HG03378 (cell line): ENCODE data around the gene ZNF550.

Experiments used
- ATAC-seq: cut with Tn5 transposase; IDR thresholded peaks from one replicate; pipeline ENCODE4 v1.9.1; 2021; ENCODE audit warnings: mild to moderate bottlenecking, moderate library complexity; ENCODE audit not compliant: unreplicated experiment

ZNF550 gene

DNA sequence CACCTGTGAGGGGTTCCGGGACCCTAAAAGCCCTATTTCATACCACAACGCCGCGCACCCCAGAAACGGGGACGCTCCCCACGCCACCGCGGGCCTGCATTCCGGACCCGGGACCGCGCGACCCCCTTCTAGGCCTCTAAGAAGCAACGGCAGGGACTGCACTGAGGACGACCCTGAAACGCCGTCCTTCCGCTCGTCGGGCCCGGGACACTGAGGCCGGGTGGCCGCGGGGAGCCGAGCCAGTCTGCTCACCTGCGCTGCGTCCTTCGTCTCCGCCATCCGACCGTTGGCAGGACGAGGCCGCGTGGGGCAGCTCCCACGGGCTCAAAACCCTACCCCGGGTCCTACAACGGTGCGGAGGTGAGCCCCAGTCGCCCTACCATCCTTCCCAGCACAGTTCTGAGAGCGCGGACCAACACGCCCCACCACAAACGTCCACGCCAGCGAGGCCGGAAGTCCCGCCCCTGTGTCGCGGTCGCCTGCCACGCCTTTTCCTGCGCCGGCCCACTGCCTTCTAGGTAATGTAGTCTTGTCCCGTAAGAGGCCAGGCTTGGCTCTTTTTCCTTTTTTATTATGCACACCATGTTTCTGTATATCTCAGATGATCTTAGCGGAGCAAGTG is at the start of gene ZNF550:
Gene ZNF550, minus strand, starts transcription at position 460 of the 622 bp plus-strand sequence. Its CDS starts 181 bp downstream, at position 279.
- peak; percentile 81 for ATAC-seq

DNA sequence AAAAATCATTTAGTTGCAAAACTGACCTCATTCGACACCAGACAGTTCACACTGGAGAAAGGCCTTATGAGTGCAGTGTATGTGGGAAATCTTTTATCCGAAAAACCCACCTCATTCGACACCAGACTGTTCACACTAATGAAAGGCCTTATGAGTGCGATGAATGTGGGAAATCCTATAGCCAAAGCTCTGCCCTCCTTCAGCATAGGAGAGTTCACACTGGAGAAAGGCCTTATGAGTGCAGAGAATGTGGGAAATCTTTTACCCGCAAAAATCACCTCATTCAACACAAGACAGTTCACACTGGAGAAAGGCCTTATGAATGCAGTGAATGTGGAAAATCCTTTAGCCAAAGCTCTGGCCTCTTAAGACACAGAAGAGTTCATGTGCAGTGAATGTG is 47.3 kb upstream of the ZNF550 start:
- no peak for ATAC-seq

DNA sequence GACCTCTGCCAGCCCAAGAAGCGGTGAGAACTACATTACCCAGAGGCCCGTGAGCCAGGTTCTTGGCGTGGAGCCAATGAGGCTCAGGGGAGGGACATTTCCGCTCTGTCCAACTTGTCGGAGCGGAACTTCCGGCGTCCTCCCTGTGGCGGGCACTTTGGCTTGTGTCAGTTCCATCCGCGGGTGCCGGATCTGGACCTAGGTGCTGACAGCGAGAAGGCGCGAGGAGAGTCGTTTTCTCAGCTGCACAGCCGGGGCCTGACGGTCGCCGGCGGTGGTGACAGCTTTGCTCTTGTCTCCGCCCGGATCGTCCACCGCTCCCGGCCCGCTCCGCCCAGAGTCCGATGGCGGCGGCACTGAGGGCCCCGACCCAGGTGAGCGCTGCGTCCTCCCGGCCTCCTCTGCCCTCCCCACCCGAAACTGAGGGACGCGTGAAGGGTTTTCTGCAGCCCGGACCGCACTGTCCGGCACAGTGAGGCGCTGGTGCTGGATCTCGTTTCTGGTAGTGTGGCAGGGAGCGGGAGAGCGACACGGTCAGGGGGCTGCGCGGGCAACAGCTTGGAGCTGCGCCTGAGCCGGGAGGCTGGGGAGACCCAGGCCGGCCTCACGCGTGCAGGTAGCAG is 40.2 kb upstream of the ZNF550 start, which contains the start of gene ZNF530:
Gene ZNF530, plus strand, starts transcription at position 125 of the 623 bp plus-strand sequence. CDS start 4,461 bp downstream, outside the sequence.
- peak; percentile 85 for ATAC-seq

DNA sequence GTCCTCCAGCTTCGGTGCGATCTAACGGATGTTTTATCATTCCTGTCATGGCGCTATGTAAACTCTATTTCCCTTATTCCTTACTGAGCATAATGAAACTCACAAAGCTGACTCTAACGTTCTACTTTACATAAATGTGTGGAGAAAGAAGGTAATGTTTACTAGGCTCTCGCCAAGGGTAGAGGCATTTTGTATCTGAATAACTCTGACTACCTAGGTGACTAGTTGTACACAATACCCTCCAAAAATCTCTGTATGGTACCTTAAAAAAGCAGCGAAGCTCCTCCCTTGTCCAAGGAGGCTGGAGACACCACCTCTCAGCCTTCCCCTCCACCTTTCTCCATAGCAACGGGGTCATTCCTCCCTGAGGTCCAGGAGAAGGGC is 39.7 kb upstream of the ZNF550 start:
- no peak for ATAC-seq

DNA sequence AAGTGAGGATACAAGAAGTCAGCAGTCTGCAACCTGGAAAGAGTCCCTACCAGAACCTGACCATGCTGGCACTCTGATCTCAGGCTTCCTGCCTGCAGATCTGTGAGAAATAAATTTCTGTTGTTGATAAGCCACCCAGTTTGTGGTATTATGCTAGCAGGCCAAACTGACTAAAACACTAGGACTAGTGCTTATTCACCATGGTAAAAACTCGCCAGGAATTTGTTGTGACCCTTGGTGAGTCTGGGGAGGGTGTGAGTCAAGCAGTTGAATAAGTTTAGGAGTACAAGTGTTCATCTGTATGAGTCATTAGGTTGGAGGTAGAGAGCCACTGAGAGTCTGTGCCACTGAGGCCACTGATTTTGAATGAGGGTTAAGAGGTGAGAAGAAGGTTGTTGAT is 27.9 kb upstream of the ZNF550 start:
- no peak for ATAC-seq

DNA sequence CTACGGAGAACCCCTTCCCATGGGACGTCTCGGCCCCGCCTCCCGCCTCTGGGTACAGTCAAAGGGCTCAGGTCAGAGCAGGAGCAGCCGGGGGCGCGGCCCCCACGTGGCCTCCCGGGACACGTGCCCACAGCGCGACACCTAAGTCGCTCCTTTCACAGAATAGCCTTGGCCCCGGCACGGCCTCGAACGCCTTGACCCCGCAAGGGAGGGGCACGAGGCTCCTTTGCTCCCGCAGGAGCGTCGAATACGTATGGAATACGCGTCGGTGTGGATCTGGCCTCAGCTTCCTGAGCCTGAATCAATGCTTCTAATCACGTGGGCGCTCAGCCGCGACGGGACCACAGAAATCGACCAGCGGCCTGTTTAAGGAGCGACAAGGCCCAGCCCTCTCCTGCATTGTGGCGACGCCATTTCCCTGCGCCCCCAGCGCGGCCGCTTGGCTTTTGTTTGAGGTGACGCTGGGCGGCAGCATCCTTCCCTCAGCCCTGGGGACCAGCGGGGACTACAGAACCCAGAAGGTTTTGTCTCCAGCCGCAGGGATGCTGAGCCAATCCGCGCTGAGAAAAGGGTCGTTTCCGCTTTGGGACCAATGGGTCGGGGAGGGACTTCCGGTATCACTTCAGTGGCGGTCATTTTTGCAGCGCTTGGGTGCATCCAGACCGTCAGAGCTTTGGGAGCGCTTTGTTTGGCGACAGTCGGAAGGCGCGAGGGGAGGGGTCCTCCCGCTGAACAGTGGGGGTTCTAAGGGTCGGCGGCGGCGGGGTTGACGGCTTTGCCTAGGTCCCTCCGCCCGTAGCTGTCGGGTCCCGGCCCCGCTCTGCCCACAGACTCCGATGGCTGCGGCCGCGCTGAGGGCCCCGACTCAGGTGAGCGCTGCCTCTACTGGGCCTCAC is 24.1 kb upstream of the ZNF550 start, which contains the start of gene ZIK1:
Gene ZIK1, plus strand, starts transcription at position 625 of the 896 bp plus-strand sequence. Its CDS starts 212 bp downstream, at position 837.
- peak; percentile 70 for ATAC-seq

DNA sequence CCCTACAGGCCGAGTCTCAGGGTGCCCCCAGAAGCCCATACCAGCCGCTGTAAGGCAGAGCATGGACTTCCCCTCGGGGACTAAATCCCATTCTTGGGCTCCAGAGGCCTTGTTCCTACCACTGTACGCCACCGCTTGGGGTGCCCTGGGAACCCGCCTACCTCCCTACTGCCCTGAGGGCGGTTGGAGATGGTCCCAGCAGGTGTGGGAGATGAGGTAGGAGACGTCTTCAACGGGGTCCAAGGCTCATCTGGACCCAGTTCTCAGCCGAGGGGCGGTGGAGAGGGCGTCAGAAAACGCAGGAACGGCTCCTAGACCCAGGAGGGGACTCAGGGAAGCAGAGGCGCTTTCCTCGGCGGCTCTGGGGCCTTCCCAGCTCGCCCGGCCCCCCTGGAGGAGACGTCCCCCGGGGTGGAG is 23.4 kb upstream of the ZNF550 start:
- ATAC-seq, result no peak

DNA sequence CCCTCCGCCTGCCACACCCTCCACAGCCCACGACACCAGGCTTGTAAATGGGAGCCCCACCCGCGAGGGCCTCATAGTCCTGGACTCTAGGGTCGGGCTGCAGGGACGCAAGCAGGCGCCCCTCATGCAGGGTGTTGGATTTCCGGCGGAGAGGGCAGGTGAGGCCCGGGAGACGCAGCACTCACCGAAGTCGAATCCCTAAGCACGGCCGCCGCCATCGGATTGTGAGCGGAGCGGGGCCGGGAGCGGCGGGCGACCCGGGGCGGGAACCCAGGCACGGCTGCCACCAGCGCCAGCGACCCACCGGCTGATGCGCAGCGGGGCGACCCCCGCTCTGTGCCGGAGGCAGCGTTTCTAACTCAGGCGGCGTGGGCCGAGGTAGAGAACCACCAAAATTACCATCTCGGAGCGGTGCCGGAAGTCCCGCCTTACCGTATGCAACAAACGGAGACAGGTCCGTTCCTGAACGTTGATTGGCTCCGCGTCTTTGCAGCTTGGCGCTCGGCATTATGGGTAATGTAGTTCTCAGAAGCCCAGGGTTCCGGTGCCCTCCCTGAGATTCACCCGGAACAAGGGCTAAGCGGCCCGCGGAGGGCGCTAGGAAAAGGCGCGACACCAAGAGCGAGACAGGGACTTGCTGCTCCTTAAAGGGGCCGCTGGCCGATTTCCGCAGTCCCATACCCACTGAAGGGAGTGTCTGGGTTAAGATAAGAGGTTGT is 19.0 kb upstream of the ZNF550 start, which contains the start of gene ZNF416:
Gene ZNF416, minus strand, starts transcription at position 425 of the 719 bp plus-strand sequence. Its CDS starts 207 bp downstream, at position 218.
- peak; percentile 94 for ATAC-seq

DNA sequence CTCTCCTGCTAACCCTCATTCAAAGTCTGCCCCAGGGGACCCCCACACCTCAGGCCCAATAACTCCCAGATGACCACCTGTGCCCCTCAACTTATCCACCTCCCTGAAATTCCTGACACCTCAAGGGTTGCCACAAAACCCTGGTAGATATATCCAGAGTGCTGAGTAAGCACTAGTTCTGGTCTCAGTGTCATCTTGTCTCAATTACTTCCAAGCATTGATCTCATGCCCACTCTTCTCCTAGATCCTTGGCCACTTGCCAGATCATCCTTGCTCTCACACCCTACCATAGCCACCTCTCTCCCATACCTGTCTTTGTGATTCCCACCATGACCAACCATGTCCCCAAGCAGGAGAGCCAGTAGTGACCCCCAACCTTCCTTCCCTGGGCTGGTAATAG is 17.0 kb upstream of the ZNF550 start:
- ATAC-seq, result no peak

DNA sequence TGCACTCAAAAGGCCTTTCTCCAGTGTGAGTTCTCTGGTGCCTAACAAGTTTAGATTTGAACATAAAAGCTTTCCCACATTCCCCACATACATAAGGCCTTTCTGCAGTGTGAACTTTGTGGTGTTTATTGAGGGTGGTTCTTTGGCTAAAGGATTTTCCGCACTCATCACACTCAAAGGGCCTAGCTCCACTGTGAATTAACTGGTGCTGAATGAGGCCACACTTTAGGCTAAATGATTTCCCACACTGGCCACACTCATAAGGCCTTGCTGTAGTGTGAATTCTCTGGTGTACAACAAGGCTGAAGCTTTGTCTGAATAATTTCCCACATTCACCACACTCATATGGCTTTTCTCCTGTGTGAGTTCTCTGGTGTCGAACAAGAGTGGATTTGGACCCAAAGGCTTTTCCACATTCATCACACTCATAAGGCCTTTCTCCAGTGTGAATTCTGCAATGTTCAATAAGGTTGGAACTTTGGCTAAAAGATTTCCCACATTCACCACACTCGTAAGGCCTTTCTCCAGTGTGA is 12.8 kb upstream of the ZNF550 start:
- no peak for ATAC-seq

DNA sequence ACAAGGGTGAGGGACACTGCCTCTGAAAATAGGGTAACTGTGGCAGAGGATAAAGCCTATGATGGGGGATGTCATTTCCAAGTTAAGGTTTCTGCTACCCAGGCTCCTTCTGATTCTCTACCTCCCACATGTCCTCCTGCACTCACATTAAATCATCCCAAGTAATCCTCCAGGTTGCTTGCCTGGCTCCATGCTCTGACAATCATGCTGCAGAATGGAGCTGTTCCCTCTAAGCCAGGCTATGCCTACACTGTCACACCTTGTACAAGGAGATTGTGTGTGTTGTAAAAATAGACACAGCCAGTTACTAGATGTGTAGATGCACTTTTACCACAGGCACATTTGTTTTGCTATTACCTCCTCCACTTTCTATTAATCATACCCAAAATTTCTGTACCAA is 11.0 kb upstream of the ZNF550 start:
- no peak for ATAC-seq

DNA sequence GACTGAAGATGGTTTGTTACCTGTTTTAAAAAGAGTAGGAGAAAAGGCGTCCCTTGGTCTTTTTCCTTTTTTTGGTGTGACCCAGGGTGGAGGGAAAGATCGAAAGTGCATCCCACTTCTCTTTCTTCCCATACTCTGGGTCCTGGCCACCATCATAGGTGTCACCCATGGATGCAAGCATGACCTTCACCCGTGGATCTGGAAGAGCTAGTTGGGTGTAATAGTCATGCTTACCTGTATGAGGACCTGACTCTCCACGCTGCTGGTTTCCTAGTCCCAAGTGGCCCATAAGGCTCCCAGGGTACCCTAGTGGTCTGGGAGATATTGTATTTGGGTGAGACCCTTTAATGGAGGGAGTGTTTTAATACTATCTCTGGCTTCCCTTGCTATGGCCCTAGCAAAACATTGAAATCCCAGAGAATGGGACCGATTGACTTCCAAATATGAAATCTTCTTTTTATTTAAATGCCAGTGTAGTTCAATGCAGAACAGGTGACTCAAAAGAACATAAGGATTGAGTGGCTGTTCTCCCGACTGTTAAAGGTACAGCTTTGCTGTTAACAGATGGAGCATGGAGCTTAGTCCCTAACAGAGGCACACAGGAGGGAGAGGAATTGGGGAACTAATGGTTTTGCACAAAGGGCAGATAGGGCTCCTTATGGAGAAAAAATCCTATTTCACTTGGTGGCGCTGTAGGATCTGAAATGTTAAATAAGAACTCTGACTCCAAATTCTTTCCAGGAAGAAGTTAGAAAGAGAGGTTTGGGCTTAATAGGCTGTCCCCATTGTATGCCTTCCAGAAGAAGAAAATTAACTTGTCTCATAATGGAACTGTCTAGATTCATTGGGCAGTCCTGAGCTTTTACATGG is 7.0 kb upstream of the ZNF550 start:
- no peak for ATAC-seq

DNA sequence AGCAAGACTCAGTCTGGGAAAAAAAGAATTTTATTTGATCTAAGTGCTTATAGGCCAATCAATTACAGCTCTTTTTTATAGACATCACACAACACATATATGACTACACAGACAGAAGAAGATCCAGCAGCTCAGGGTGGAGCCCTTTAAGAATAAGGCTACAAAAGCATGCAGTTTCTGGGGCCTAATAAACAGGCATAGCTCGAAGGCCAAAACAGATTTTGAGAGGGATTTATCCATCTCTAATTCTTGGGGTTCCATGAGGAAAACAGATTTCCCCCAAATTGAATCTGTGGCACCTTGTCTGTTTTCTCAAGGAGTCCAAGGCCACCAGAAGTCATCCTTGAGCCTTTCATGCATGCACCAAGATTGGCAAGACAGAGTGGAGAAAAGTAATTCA is 3.9 kb upstream of the ZNF550 start:
- no peak for ATAC-seq

DNA sequence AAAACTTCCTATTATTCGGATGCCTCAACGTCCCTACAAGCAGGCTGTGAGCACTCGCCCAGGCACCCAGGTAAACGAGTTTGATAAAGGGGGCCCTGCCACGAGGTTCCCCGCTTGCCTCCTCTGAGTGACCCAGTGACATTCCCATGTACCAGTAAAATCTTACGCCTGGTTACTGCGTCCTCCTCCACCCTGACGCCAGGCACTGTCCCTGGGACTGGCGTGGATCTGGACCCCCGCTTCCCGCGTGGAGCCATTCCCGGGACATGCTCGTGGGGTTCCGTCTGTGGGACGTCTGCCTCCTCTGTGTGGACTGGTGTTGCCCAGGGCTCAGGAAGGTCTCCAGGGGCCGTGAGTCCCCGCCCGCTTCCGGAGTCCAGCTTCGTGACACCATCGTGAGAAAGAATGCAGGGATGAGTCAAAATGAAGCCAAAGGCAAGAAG is 407 bp upstream of the ZNF550 start:
- no peak for ATAC-seq

DNA sequence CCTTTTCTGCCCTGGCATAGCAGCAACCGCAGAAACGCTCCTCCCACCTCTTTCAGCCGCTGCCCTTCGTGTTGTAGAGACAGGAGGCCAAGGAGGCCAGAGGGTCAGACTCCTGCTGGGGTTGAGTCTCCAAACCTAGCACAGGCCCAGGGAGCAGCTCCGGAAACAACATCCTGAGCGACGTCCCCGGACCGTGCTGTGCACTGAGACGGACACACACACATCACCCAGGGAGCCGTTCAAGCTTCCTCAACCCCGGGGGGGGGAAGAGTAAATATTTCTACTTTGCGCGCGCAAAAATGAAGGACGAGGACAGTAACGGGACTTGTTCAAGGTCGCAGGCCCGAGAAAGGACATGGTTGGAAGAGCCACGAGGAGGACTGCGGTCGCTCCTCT is 657 bp downstream of the ZNF550 start:
- no peak for ATAC-seq

DNA sequence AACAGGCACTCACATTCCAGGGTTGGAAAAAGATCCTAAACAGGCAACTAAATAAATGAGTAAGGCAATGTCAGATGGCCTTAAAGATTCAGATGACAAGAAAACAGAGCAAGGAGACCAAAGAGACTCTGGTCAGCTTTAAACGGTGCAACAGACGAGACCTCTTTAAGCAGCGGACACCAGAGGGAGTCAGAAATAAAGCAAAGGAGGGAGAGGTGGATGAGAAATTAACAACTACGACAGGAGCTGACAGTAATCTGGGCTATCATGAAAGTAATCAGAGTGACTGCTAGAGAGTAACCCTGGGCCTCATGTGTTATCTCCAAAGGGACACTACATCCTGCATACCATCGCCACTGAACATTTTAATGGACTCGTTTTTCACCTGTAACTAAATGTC is 1.1 kb downstream of the ZNF550 start:
- no peak for ATAC-seq

DNA sequence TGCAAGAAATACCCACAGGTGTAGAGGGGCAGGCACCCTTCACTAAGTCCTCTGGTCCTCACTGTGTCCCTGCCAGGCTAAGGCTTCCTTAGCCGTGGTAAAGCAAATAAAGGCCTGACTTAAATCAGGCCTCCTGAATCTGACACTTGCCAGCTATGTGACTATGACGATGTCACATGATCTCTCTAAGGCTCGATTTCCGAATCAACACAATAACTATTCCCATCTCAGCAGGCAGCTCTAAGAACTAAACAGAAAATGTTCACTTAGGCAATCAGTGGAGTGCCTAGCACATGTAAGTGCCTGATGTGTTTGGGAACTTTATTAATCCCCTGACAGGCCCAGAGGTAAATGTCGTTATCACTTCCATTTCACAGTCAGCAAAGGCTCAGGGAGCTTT is 2.0 kb downstream of the ZNF550 start:
- ATAC-seq, result no peak

DNA sequence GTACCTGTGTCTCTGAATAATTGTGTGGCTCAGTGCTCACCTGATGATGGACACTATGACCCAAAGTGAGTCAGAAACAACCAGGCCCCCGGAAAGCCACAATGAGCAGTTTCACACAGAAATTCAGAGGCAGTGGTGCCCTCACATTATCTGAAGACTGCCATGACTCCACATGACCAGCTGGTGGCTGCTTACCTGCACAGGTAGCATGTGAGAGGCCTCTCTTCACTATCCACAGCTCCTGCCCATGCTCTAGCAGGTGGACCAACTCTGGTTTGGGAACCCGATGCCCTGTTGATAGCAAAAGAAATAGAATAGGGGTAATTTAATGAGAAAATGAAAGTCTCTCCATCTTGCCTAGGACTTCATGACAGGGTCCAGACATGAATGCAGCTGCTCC is 7.2 kb downstream of the ZNF550 start:
- ATAC-seq, result no peak

DNA sequence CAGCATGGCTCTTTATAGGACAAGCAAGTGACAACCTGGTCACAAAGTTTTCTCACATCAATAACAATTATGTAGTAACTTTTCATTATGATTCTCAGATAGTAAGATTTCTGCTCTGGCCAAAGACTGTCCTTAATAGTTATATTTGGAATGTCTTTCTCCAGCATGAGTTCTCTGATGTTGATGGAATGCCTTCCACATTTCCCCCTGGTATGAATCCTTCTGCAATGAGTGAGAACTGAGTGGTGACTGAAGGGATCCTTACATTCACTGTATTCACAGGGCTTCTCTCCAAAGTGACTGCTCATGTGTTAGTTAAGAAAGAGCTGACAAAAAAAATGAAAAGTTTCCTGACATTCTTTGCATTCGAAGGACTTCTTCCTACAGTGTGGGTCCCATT is 13.2 kb downstream of the ZNF550 start:
- no peak for ATAC-seq
